ENCODE results near the gene PPP1R9B. TPM values are rescaled to one million over a fixed set of nuclear protein-coding genes. Genes with fewer than 3 reads are reported as not detected.

The PPP1R9B gene
- total RNA-seq, 3 donors from 2014 or later = 21.8 to 24.9 (median 22.7) TPM

DNA sequence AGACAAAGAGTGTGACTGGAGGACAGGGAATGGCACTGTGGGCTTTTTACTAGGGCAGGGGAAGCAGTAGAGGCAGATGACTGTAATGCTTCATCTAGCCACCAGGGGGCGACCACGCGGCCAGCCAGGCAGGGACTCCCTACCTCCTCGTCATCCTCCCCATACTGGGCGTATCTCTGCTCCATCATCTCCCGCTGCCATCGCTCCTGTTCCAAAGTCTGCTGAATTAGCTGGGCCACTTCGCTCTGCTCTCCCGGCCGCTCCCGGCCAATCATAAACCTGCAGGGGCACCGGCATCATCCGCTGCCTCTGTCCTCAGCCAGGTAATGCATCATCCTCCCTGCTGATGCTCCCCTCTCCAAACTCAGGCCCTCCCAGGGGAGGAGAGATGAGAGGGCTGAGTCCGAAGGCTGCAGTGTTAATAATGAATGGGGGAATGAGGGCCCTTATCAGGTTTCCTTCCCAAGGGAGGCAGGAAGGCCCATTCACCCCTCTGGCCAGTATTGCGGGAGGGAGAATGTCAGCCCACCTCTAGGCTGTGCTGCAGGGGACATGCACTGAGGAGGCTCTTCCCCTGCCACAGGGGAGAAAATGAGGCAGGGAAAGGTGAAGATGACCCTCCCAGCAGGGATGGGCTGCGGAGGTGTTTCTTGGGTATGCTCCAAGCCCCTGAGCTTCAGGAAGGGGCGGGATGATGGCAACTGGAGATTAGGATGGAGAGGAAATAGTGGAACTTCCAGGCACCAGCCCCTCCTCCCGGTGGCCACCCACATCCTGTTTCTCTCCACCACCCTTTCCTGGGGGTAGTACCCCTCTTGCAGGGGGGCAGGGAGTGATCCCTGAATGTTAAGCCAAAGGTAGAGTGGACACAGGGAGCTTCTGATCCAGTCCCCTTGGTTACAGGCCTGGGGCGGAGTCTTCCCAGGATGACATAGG lies 10.3 kb downstream of the PPP1R9B start:
- Histone ChIP-seq H3K27ac (peak overlapping the region in 1 of 2 donors; percentile 48), H3K4me1 (no peaks in the 10 kb centered on the region), H3K4me3 (no peak overlapping the region), H3K27me3 (no peaks in the 10 kb centered on the region), H3K36me3 (no peaks in the 10 kb centered on the region), H3K9me3 (no peaks in the 10 kb centered on the region)
- intact Hi-C loops (cut with DNase I; ENCODE audit: low total_unique reads) = no loop called here
- TF ChIP-seq, protein P1, sequence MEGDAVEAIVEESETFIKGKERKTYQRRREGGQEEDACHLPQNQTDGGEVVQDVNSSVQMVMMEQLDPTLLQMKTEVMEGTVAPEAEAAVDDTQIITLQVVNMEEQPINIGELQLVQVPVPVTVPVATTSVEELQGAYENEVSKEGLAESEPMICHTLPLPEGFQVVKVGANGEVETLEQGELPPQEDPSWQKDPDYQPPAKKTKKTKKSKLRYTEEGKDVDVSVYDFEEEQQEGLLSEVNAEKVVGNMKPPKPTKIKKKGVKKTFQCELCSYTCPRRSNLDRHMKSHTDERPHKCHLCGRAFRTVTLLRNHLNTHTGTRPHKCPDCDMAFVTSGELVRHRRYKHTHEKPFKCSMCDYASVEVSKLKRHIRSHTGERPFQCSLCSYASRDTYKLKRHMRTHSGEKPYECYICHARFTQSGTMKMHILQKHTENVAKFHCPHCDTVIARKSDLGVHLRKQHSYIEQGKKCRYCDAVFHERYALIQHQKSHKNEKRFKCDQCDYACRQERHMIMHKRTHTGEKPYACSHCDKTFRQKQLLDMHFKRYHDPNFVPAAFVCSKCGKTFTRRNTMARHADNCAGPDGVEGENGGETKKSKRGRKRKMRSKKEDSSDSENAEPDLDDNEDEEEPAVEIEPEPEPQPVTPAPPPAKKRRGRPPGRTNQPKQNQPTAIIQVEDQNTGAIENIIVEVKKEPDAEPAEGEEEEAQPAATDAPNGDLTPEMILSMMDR (IDR thresholded peaks at IDR 0.05) = peak; percentile 93 to 96 (median 95)
- peak in 1 of 3 donors; percentile 12 for TF ChIP-seq POLR2AphosphoS5 (IDR thresholded peaks at IDR 0.05)
- TF ChIP-seq POLR2A (IDR thresholded peaks at IDR 0.05) = no peak
- peak in 1 of 2 donors; percentile 77 for DNase-seq (ENCODE audit: low spot score in 2 of 2)

DNA sequence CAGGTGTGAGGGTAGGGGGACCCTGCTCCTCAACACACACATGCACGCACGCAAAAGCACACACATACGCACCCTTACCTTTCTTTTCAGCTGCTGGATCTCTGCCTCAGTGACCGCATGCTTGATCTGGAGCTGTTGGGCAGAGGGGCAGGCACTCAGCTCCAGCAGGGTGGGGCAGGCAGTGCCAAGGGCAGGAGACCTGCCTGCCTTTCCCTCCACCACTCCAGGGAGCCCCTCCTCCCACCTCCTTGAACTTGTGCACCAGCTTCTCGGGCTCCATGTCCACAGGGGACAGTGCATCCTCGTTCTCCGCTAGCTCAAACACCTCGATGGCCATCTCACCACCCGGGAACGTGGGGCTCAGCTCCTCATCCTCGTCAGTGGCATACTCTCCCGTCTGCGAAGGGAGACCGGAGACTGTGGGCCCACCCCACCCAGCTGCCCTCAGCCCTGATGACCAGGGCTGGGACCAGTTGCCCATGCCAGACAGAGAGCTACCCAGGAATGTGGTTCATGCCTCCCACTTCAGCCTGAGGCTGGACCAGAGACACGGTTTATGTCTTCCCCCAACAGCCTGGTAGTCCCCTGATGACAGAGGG lies 11.2 kb downstream of the PPP1R9B start:
- Histone ChIP-seq H3K27me3 (no peaks in the 10 kb centered on the region), H3K4me1 (no peaks in the 10 kb centered on the region), H3K4me3 (no peak overlapping the region), H3K27ac (no peak overlapping the region), H3K36me3 (no peaks in the 10 kb centered on the region), H3K9me3 (no peaks in the 10 kb centered on the region)
- no peak for TF ChIP-seq POLR2AphosphoS5 (IDR thresholded peaks at IDR 0.05)
- TF ChIP-seq, protein P1 (IDR thresholded peaks at IDR 0.05) = no peak
- no peak for TF ChIP-seq POLR2A (IDR thresholded peaks at IDR 0.05)
- DNase-seq (ENCODE audit: low spot score in 2 of 2) = no peak
- intact Hi-C loops (cut with DNase I; ENCODE audit: low total_unique reads) = no loop called here

DNA sequence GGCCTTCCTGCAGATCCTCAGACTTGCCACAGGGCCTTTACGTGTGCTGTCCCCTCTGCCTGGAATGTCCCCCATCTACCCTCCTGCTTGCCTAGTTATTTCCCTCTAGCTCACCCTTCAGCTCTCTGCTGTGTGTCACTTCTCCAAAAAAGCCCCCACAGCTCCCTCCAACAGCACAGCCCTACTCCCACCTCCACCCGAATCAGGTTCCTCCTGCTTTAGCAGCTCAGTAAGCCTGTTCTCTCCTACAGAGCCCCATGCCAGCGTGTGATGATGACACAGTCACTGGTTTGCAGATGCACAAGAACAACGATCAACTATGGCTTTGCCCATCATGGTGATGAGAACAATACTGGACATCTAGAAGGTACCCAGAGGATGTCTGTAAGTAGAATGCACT lies 13.4 kb downstream of the PPP1R9B start:
- Histone ChIP-seq H3K27me3 (no peaks in the 10 kb centered on the region), H3K27ac (no peak overlapping the region), H3K4me3 (no peak overlapping the region), H3K36me3 (no peaks in the 10 kb centered on the region), H3K9me3 (no peaks in the 10 kb centered on the region), H3K4me1 (no peaks in the 10 kb centered on the region)
- no peak for TF ChIP-seq POLR2A (IDR thresholded peaks at IDR 0.05)
- TF ChIP-seq, protein P1 (IDR thresholded peaks at IDR 0.05) = no peak
- no peak for TF ChIP-seq POLR2AphosphoS5 (IDR thresholded peaks at IDR 0.05)
- intact Hi-C loops (cut with DNase I; ENCODE audit: low total_unique reads) = no loop called here
- DNase-seq (ENCODE audit: low spot score in 2 of 2) = no peak

DNA sequence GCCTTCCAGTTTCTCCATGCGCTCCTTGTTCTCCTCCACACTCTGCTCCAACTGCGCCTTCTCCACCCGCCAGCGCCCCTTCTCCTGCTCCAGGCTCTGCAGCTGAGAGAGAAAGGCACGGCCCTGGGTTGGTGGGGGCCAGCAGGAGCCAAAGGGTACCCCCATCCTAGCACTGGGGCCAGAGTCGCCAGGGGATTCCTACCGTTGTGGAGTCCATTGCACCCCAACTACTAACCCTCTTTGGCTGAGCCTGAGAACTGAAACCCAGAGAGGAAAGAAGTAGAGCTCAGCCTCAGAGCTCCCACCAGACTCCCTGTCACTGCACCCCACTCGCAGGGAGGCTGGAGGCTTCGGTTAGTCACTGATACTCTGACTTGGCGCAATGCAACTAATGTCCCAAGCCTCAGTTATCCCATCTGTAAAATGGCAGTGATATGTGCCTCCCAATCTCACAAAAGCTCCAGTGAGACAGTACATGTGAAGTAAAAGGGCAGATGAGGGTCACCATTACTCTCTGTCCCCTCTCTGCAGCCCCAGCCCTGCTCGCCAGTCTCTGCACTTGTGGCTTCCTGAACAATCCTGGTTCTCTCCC lies 14.3 kb downstream of the PPP1R9B start:
- no peak overlapping the region for H3K27ac ChIP-seq
- no peaks in the 10 kb centered on the region for H3K9me3 ChIP-seq
- no peak for DNase-seq (ENCODE audit: low spot score in 2 of 2)
- no peaks in the 10 kb centered on the region for H3K36me3 ChIP-seq
- TF ChIP-seq POLR2AphosphoS5 (IDR thresholded peaks at IDR 0.05) = no peak
- TF ChIP-seq, protein P1 (IDR thresholded peaks at IDR 0.05) = no peak
- TF ChIP-seq POLR2A (IDR thresholded peaks at IDR 0.05) = no peak
- H3K4me1 ChIP-seq = no peaks in the 10 kb centered on the region
- H3K4me3 ChIP-seq = no peak overlapping the region
- intact Hi-C loops (cut with DNase I; ENCODE audit: low total_unique reads) = no loop called here
- no peaks in the 10 kb centered on the region for H3K27me3 ChIP-seq

Data from breast epithelium (tissue), 4 donors.